GM21390 (cell line): Measurements from ENCODE around the gene SLC35E1.
A peak's percentile ranks its signal among the peaks of the same experiment; 100 is the strongest.

ENCODE experiments used
- ATAC-seq: cut with Tn5 transposase; IDR thresholded peaks from one replicate; pipeline ENCODE4 v1.9.1; 2021; ENCODE audit not compliant: unreplicated experiment

The SLC35E1 gene

GRCh38 chr19:16598848-16599247 lies 26.6 kb upstream of the SLC35E1 start:
- no peak for ATAC-seq

- no peak for ATAC-seq
These were observed 24.2 kb upstream of the SLC35E1 start for GRCh38 chr19:16596399-16596798.

GRCh38 chr19:16595097-16595496 lies 22.9 kb upstream of the SLC35E1 start:
- ATAC-seq: no peak

GRCh38 chr19:16594681-16595091 lies 22.5 kb upstream of the SLC35E1 start:
- no peak for ATAC-seq

GRCh38 chr19:16594131-16594586 lies 21.9 kb upstream of the SLC35E1 start:
- ATAC-seq: no peak

- ATAC-seq: no peak
These were observed 21.0 kb upstream of the SLC35E1 start for GRCh38 chr19:16593181-16593580.

GRCh38 chr19:16591803-16592556 lies 19.8 kb upstream of the SLC35E1 start:
- no peak for ATAC-seq

- no peak for ATAC-seq
These were observed 18.9 kb upstream of the SLC35E1 start for GRCh38 chr19:16590876-16591802.

- no peak for ATAC-seq
These were observed 17.7 kb upstream of the SLC35E1 start for GRCh38 chr19:16589917-16590316.

- peak; percentile 7 for ATAC-seq
These were observed 16.8 kb upstream of the SLC35E1 start for GRCh38 chr19:16588824-16589577.

- peak; percentile 41 for ATAC-seq
These were observed 15.9 kb upstream of the SLC35E1 start for GRCh38 chr19:16587833-16588823.

GRCh38 chr19:16586991-16587832 lies 15.0 kb upstream of the SLC35E1 start:
- no peak for ATAC-seq

- ATAC-seq: no peak
These were observed 14.3 kb upstream of the SLC35E1 start for GRCh38 chr19:16586477-16586871.

- ATAC-seq: no peak
These were observed 13.7 kb upstream of the SLC35E1 start for GRCh38 chr19:16585808-16586476.

- ATAC-seq: no peak
These were observed 13.0 kb upstream of the SLC35E1 start for GRCh38 chr19:16585094-16585801.

GRCh38 chr19:16584248-16585093 lies 12.3 kb upstream of the SLC35E1 start:
- peak; percentile 43 for ATAC-seq
